T-helper 1 cell treated with Interleukin-12 subunit alpha and Interleukin-12 subunit beta and Interleukin-4 antibody, amounts not matched to agents 30 ng/mL and 1 ng/mL, for 36 hours (primary cell): ENCODE results near the gene CTNNA2. TPM values are rescaled to one million over a fixed set of nuclear protein-coding genes. Genes with fewer than 3 reads are reported as not detected.

ENCODE experiments used
- intact Hi-C: fragments of 100-400 bp; cut with micrococcal nuclease; formaldehyde crosslinking; loops from one replicate; pipeline ENCODE4 v1.15.1; 2024
- total RNA-seq: library from RNA; stranded (reverse); gene quantifications from 2 replicates; pipeline ENCODE4 v1.2.3, GENCODE V29; 2022

The CTNNA2 gene
- total RNA-seq, 1 donor from 2014 or later: not detected

GRCh38 chr2:79849241-79849640 is 336.4 kb downstream of the CTNNA2 start:
- intact Hi-C loops: no loop called here

- intact Hi-C loops: no loop called here
Observed at GRCh38 chr2:79849949-79850348, 337.1 kb downstream of the CTNNA2 start.

- intact Hi-C loops: no loop called here
Observed at GRCh38 chr2:79850912-79851311, 338.1 kb downstream of the CTNNA2 start.

GRCh38 chr2:79855264-79856006 is 342.6 kb downstream of the CTNNA2 start:
- intact Hi-C loops: no loop called here

- intact Hi-C loops: no loop called here
Observed at GRCh38 chr2:79857888-79858287, 345.0 kb downstream of the CTNNA2 start.

- intact Hi-C loops: no loop called here
Observed at GRCh38 chr2:79860228-79861058, 347.6 kb downstream of the CTNNA2 start.

GRCh38 chr2:79861059-79861374 is 348.2 kb downstream of the CTNNA2 start:
- intact Hi-C loops: no loop called here

GRCh38 chr2:79862756-79863155 is 349.9 kb downstream of the CTNNA2 start:
- intact Hi-C loops: no loop called here

GRCh38 chr2:79872656-79873055 is 359.8 kb downstream of the CTNNA2 start:
- intact Hi-C loops: no loop called here

GRCh38 chr2:79874015-79874414 is 361.2 kb downstream of the CTNNA2 start:
- intact Hi-C loops: no loop called here

- intact Hi-C loops: no loop called here
Observed at GRCh38 chr2:79876430-79876829, 363.6 kb downstream of the CTNNA2 start.

- intact Hi-C loops: no loop called here
Observed at GRCh38 chr2:79882548-79882947, 369.7 kb downstream of the CTNNA2 start.

- intact Hi-C loops: loop anchor here (2.0 kb wide), 2 partner anchors 667 to 1215 kb away; no protein-coding TSS in a partner anchor
Observed at GRCh38 chr2:79887747-79888374, 375.0 kb downstream of the CTNNA2 start.

- intact Hi-C loops: no loop called here
Observed at GRCh38 chr2:79892123-79892522, 379.3 kb downstream of the CTNNA2 start.

- intact Hi-C loops: no loop called here
Observed at GRCh38 chr2:79899196-79899595, 386.3 kb downstream of the CTNNA2 start.

GRCh38 chr2:79901161-79901560 is 388.3 kb downstream of the CTNNA2 start:
- intact Hi-C loops: no loop called here

GRCh38 chr2:79903222-79904000 is 390.6 kb downstream of the CTNNA2 start:
- intact Hi-C loops: no loop called here

- intact Hi-C loops: no loop called here
Observed at GRCh38 chr2:79906139-79906890, 393.5 kb downstream of the CTNNA2 start.

GRCh38 chr2:79909521-79909920 is 396.7 kb downstream of the CTNNA2 start:
- intact Hi-C loops: no loop called here

- intact Hi-C loops: no loop called here
Observed at GRCh38 chr2:79910643-79911042, 397.8 kb downstream of the CTNNA2 start.

GRCh38 chr2:79915455-79915854 is 402.6 kb downstream of the CTNNA2 start:
- intact Hi-C loops: no loop called here
